Measurements from ENCODE around the gene FGF2.

DNA sequence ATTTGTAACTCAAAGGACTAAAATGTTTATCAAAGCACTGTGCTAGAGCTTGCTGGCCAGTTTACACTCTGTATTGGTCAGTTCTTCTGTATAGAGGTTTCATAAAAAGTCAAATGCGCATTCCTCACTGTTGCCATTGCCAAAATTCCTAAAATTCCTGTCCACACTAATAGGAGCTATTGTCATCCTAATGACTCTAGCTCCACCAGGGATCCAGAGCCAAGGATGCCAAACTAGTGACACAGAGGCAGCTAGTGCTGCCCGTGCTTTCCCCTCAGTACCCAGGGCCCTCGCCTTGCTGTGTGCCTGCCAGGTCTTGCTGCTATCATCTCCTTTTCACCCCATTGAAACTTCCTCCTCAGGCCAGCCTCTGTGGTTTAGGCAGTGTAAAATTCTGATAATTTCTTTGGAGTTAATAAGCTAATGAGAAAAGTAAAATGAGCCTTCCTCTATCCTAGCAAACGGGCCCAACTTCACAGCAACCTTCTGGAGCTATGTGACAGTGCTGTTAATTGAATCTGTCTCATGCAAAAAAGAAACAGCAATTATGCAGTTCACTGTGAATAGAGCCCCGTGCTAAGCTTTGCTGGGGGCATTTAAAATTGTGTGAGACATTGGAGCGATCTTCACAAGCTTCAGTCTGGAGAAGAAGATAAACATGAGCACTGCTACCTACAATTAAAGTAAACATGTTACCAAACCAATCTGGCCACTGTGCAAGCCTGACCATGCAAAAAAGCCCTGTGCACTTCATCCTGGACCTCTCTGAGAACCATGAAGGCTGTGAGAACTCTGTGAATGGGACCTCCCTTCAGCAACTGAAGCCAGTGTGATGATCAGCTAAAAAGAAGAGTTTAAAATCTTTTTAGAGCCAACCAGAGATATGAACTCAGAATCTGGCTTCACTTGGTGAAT, 43.1 kb upstream of the FGF2 start:
- TF ChIP-seq, protein P1, sequence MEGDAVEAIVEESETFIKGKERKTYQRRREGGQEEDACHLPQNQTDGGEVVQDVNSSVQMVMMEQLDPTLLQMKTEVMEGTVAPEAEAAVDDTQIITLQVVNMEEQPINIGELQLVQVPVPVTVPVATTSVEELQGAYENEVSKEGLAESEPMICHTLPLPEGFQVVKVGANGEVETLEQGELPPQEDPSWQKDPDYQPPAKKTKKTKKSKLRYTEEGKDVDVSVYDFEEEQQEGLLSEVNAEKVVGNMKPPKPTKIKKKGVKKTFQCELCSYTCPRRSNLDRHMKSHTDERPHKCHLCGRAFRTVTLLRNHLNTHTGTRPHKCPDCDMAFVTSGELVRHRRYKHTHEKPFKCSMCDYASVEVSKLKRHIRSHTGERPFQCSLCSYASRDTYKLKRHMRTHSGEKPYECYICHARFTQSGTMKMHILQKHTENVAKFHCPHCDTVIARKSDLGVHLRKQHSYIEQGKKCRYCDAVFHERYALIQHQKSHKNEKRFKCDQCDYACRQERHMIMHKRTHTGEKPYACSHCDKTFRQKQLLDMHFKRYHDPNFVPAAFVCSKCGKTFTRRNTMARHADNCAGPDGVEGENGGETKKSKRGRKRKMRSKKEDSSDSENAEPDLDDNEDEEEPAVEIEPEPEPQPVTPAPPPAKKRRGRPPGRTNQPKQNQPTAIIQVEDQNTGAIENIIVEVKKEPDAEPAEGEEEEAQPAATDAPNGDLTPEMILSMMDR (conservative IDR thresholded peaks at IDR 0.05; ENCODE audit: low read depth, low read length): no peak
- TF ChIP-seq EZH2 (IDR thresholded peaks at IDR 0.05; ENCODE audit: borderline replicate concordance, low read depth, low read length, poor library complexity, severe bottlenecking): no peak
